CD4-positive, alpha-beta T cell (primary cell): ENCODE data around the gene APP. TPM values are rescaled to one million over a fixed set of nuclear protein-coding genes. Genes with fewer than 3 reads are reported as not detected.

Experiments used
- ATAC-seq: fragments of 200-7000 bp; cut with Tn5 transposase; one replicate; pipeline ENCODE4 v1.10.0; 2022; ENCODE audit warnings: mild to moderate bottlenecking; ENCODE audit not compliant: poor library complexity
- CTCF ChIA-PET: fragments of 350-600 bp; sonication (Branson Sonifier 250); formaldehyde crosslinking; loops from one replicate; lab custom pipeline; 2021; ENCODE audit warnings: antibody characterized with exemption, inconsistent platforms; lab: Charles Lee
- POLR2A ChIA-PET: fragments of 350-600 bp; sonication (Branson Sonifier 250); formaldehyde crosslinking; loops from one replicate; lab custom pipeline; 2021; ENCODE audit warnings: antibody characterized with exemption, inconsistent platforms; lab: Charles Lee
- DNase-seq, 14 experiments: peaks; one replicate each; pipeline ENCODE4 v3.0.0-alpha.2; 2013 to 2020; ENCODE audit warnings: mixed read lengths in 2 of 14
- H3K27ac ChIP-seq, 2 donors: one replicate each; pipeline versions ENCODE4 v1.5.1 to v1.7.0; 2013; ENCODE audit warnings: low read length in 2 of 2, low read depth in 1 of 2, mild to moderate bottlenecking in 1 of 2
- H3K27me3 ChIP-seq, 2 experiments: 1 replicate in 1 of 2; 2 replicates in 1 of 2; pipeline versions ENCODE4 v1.6.1 to v1.7.0; 2013; ENCODE audit warnings: low read length in 2 of 2, control low read depth in 1 of 2, mild to moderate bottlenecking in 1 of 2, moderate library complexity in 1 of 2; ENCODE audit not compliant: insufficient read depth in 2 of 2, control insufficient read depth in 1 of 2
- H3K36me3 ChIP-seq: one replicate; pipeline ENCODE4 v1.6.1; 2013; ENCODE audit warnings: low read length, control low read depth; ENCODE audit not compliant: insufficient read depth
- H3K4me1 ChIP-seq: one replicate; pipeline ENCODE4 v1.6.1; 2013; ENCODE audit warnings: low read length, control low read depth; ENCODE audit not compliant: insufficient read depth
- H3K4me3 ChIP-seq: one replicate; pipeline ENCODE4 v1.5.1; 2013; ENCODE audit warnings: mild to moderate bottlenecking, low read length, moderate library complexity
- H3K9me3 ChIP-seq, 2 experiments: 1 replicate in 1 of 2; 2 replicates in 1 of 2; pipeline versions ENCODE4 v1.6.1 to v1.7.0; 2013; ENCODE audit warnings: low read length in 2 of 2, mild to moderate bottlenecking in 2 of 2, control low read depth in 1 of 2, moderate library complexity in 1 of 2; ENCODE audit not compliant: control insufficient read depth in 1 of 2, insufficient read depth in 1 of 2
- H3K27ac Mint-ChIP-seq: one replicate; pipeline ENCODE4 v1.8.0; 2020; ENCODE audit warnings: mixed read lengths
- H3K27me3 Mint-ChIP-seq: one replicate; pipeline ENCODE4 v1.8.0; 2021; ENCODE audit warnings: mixed read lengths
- H3K36me3 Mint-ChIP-seq: one replicate; pipeline ENCODE4 v1.8.0; 2021; ENCODE audit warnings: low read depth, mixed read lengths
- H3K4me1 Mint-ChIP-seq: one replicate; pipeline ENCODE4 v1.8.0; 2021; ENCODE audit warnings: low read depth, mixed read lengths
- H3K4me3 Mint-ChIP-seq: one replicate; pipeline ENCODE4 v1.8.0; 2020; ENCODE audit warnings: mild to moderate bottlenecking, mixed read lengths
- H3K9me3 Mint-ChIP-seq: one replicate; pipeline ENCODE4 v1.8.0; 2020; ENCODE audit warnings: mixed read lengths
- intact Hi-C, 2 experiments: fragments of 100-400 bp; cut with DNase I in 1 of 2; cut with micrococcal nuclease in 1 of 2; formaldehyde crosslinking; loops; one replicate each; pipeline versions ENCODE4 v1.15.1 to v1.9.0; 2023 to 2025; cut with DNase I, micrococcal nuclease
- polyA plus RNA-seq, 2 donors: library from polyadenylated mRNA; unstranded; fragments of 120-200 nt; gene quantifications; one replicate each; pipeline ENCODE4 v1.2.1, GENCODE V29; 2013
- total RNA-seq, 174 experiments: library from RNA in 2 of 174; stranded (reverse) in 2 of 174; gene quantifications; one replicate each; pipeline ENCODE4 v1.2.3 and lab custom pipeline; 2021 to 2026
- TF ChIP-seq, protein P1 (sequence below): fragments of 200-600 bp; IDR thresholded peaks from one replicate; pipeline ENCODE4 v1.8.0; 2022; ENCODE audit warnings: antibody characterized with exemption, mild to moderate bottlenecking

The APP gene
- 10 to 100 TPM; 43.6 to 44.4 TPM for total RNA-seq
- 50.8 TPM for polyA plus RNA-seq (2013, experiment 1 of 2)
- 48.6 TPM for polyA plus RNA-seq (2013, experiment 2 of 2)
- 35.9 to 158 (median 72.2) reads per million in 172 experiments for total RNA-seq (lab: John Stamatoyannopoulos, UW)

DNA sequence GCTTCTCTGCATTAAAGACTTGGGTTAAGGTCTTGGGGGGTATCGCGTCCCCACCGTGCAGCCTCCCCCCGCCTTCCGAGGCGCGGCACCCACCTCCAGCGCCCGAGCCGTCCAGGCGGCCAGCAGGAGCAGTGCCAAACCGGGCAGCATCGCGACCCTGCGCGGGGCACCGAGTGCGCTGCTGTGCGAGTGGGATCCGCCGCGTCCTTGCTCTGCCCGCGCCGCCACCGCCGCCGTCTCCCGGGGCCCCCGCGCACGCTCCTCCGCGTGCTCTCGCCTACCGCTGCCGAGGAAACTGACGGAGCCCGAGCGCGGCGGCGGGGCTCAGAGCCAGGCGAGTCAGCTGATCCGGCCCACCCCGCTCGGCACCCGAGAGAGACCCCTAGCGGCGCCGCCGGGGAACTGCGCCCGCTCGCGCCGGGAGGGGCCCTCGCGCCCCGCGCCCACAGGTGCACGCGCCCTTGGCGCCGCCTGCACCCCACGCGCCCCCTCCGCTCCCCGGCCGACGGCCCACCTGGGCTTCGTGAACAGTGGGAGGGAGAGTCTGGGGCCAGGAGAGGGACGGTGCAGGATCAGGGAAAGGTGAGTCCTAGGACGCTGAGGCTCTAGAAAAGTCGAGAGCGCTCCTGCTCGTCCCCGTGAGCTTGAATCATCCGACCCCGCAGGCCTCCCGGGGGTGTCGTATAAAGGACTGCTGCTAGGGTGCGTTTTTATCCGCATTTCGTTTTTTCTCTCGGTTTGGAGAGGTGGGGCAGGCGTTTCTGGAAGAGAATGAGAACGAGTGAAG is at the start of gene APP:
Gene APP (minus strand): TSS at position 300 of the 787 bp plus-strand sequence. CDS start 150 bp downstream, at position 150.
- POLR2A ChIA-PET = interaction anchor here (0.7 to 2.9 kb wide), 4 partner anchors 23 to 275 kb away, joined by 3 to 17 read pairs (median 6); no protein-coding TSS in a partner anchor
- H3K4me3 ChIP-seq = peak within 1 kb of the TSS; percentile 83

DNA sequence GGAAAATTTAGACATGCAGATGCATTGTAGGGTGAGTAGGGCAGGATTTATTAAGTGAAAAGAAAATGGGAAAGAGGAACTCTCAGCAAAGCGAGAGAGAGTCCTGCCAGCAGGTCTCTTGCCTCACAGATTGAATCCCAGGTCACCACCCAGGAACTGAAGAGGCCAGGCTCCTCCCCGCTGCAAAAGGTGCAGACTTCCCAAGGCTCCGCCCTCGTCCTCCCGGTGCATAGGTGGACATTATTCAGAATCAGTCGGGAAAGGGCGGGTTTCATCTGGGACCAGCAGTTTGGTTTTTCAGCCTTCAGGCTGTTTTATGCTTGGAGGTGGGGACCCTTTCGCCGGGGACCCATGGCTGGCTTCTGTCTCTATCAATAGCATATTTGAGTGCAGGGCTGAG is 41.6 kb upstream of the APP start:
- H3K36me3 Mint-ChIP-seq = no peaks in the 10 kb centered on the region
- TF ChIP-seq, protein P1, sequence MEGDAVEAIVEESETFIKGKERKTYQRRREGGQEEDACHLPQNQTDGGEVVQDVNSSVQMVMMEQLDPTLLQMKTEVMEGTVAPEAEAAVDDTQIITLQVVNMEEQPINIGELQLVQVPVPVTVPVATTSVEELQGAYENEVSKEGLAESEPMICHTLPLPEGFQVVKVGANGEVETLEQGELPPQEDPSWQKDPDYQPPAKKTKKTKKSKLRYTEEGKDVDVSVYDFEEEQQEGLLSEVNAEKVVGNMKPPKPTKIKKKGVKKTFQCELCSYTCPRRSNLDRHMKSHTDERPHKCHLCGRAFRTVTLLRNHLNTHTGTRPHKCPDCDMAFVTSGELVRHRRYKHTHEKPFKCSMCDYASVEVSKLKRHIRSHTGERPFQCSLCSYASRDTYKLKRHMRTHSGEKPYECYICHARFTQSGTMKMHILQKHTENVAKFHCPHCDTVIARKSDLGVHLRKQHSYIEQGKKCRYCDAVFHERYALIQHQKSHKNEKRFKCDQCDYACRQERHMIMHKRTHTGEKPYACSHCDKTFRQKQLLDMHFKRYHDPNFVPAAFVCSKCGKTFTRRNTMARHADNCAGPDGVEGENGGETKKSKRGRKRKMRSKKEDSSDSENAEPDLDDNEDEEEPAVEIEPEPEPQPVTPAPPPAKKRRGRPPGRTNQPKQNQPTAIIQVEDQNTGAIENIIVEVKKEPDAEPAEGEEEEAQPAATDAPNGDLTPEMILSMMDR = no peak
- Histone ChIP-seq H3K4me3 (no peak overlapping the region), H3K27ac (no peak overlapping the region), H3K27me3 (no peaks in the 10 kb centered on the region), H3K9me3 (no peaks in the 10 kb centered on the region), H3K4me1 (no peaks in the 10 kb centered on the region), H3K36me3 (no peaks in the 10 kb centered on the region)
- CTCF ChIA-PET = no interaction called here
- peaks cover 6% of the 10 kb centered on the region for H3K27me3 Mint-ChIP-seq
- H3K4me1 Mint-ChIP-seq = no peaks in the 10 kb centered on the region
- no peak overlapping the region for H3K4me3 Mint-ChIP-seq
- ATAC-seq (no peak), DNase-seq (no peak)
- H3K27ac Mint-ChIP-seq = no peak overlapping the region
- intact Hi-C loops = no loop called here
- H3K9me3 Mint-ChIP-seq = no peaks in the 10 kb centered on the region
- POLR2A ChIA-PET = no interaction called here

More for the DNA sequence above, at the start of gene APP:
- peaks cover 22% of the 10 kb centered on the region for H3K4me1 ChIP-seq
- no peaks in the 10 kb centered on the region for H3K9me3 Mint-ChIP-seq
- intact Hi-C loops = loop anchor here (1.0 to 5.0 kb wide), 7 partner anchors 274 to 563 kb away; partner anchors contain the start of genes ATP5PF (in 2 of the 2), GABPA (in 2 of the 2) and MRPL39 (in 1 of the 2)
- H3K27me3 ChIP-seq = no peaks in the 10 kb centered on the region
- DNase-seq (peak; percentile 76 to 94 (median 87)), ATAC-seq (peak; percentile 83)
- CTCF ChIA-PET = interaction anchor here (0.6 to 1.8 kb wide), 18 partner anchors 11 to 635 kb away, joined by 3 to 18 read pairs (median 3); partner anchors contain the start of genes ATP5PF and GABPA
- peak within 1 kb of the TSS; percentile 98 for H3K4me3 Mint-ChIP-seq
- peak within 1 kb of the TSS in 1 of 2 donors; percentile 19 for H3K27ac ChIP-seq
- H3K27me3 Mint-ChIP-seq = no peaks in the 10 kb centered on the region
- H3K27ac Mint-ChIP-seq = peak within 1 kb of the TSS; percentile 77
- TF ChIP-seq, protein P1 = peak; percentile 79
- H3K9me3 ChIP-seq = no peaks in the 10 kb centered on the region
- peaks cover 23% of the 10 kb centered on the region for H3K4me1 Mint-ChIP-seq
- peaks cover 6% of the 10 kb centered on the region for H3K36me3 Mint-ChIP-seq
- no peaks in the 10 kb centered on the region for H3K36me3 ChIP-seq

DNA sequence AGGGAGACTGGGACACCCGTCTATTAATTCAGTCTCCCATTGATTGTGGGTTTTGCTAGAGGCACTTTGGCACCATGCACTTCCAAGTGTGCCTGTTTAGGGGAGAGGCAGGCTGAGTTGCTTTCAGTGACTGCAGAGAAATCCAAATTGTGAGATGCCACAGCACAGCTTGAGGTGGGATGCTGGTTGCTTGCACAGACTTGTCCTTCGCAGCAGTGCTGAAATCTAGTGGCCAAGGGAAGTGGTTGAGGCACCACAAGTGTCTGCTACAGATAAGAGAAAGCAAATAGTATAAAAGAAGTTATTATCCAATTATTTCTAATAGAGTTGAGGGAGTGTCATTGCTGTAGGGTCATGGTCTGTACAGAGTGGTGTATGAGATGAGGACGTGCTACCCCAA is 40.0 kb upstream of the APP start:
- DNase-seq (no peak), ATAC-seq (no peak)
- intact Hi-C loops = no loop called here
- Histone ChIP-seq H3K9me3 (no peaks in the 10 kb centered on the region), H3K4me1 (no peaks in the 10 kb centered on the region), H3K27me3 (no peaks in the 10 kb centered on the region), H3K4me3 (no peak overlapping the region), H3K36me3 (no peaks in the 10 kb centered on the region), H3K27ac (no peak overlapping the region)
- Mint-ChIP-seq H3K27me3 (peaks cover 4% of the 10 kb centered on the region), H3K36me3 (no peaks in the 10 kb centered on the region), H3K4me1 (no peaks in the 10 kb centered on the region), H3K27ac (no peak overlapping the region), H3K4me3 (no peak overlapping the region), H3K9me3 (no peaks in the 10 kb centered on the region)
- ChIA-PET POLR2A (no interaction called here), CTCF (no interaction called here)
- TF ChIP-seq, protein P1 = no peak
